ENCODE results near the gene KNDC1. TPM values are rescaled to one million over a fixed set of nuclear protein-coding genes. Genes with fewer than 3 reads are reported as not detected.

Gene KNDC1
- total RNA-seq, 1 experiment from 2014 or later: 15.7 TPM

DNA sequence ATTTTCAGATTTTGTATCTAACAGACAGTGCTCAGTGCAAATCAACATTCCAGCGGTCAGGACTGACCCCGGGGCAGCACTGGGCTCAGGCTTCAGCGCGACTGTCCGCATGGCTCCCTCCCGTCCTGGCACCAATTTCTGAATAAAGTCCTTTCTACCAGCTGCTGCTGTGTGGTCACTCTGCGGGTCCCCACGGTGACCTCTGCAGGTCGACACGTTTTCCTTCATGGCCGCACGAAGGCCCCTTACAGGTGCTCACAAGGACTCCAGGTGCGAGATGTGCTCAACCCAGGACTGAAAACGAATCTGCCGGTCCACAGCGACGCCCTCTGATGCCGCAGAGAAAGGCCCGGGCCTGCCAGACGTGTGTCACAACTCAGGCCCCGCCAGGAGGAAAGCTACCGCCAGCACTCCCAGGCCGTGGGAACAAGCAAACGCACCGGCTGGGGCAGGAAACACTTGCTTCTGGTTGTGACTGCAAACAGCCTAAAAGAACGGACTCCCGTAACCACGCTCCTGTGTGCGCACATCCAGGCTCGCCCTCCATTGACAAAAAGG lies 66.3 kb downstream of the KNDC1 start:
- no peak overlapping the region for H2BK5ac ChIP-seq (ENCODE audit: insufficient read length, low read length)
- no peak overlapping the region for H4K91ac ChIP-seq (ENCODE audit: insufficient read length, low read depth, low read length)
- H2BK20ac ChIP-seq (ENCODE audit: low read depth, low read length, poor library complexity, severe bottlenecking): no peak overlapping the region
- H3K4ac ChIP-seq (ENCODE audit: low read depth, low read length): no peak overlapping the region
- H3K4me2 ChIP-seq (ENCODE audit: insufficient read depth, insufficient read length, low read length): no peak overlapping the region
- no peak overlapping the region for H4K8ac ChIP-seq (replicated peaks; ENCODE audit: insufficient read length, low read depth, low read length)
- no peaks in the 10 kb centered on the region for H3K79me1 ChIP-seq (ENCODE audit: insufficient read depth, low read depth, low read length, poor library complexity, severe bottlenecking)
- no peak overlapping the region for H3T11ph ChIP-seq (ENCODE audit: low read length)
- no peak overlapping the region for H2BK12ac ChIP-seq (ENCODE audit: insufficient read length, low read depth, low read length)
- no peaks in the 10 kb centered on the region for H3K23me2 ChIP-seq (ENCODE audit: insufficient read length, low read depth, low read length, poor library complexity, severe bottlenecking)
- H2AK5ac ChIP-seq (ENCODE audit: insufficient read length, low read length): no peak overlapping the region
- Mint-ChIP-seq H3K9me3 (peaks cover 2 to 5% of the 10 kb centered on the region in 2 experiments; a peak in 4 of 5 replicates), H3K4me3 (no peak overlapping the region), H3K36me3 (ENCODE audit: insufficient read depth in 1 of 3, low read depth in 3 of 3) (peaks cover 0 to 5% (median 3%) of the 10 kb centered on the region in 3 experiments; a peak in 5 of 7 replicates), H3K4me1 (peaks cover 27 to 31% of the 10 kb centered on the region in 2 experiments), H3K27me3 (ENCODE audit: low read depth) (peaks cover 41% of the 10 kb centered on the region), H3K27ac (peak overlapping the region in 1 of 3 experiments; percentile 59; a peak in 2 of 7 replicates)
- H3K14ac ChIP-seq (ENCODE audit: insufficient read depth, low read length): no peak overlapping the region; the same call in 1 of the 2 replicates
- H3K4me1 ChIP-seq (ENCODE audit: insufficient read depth, low read length): no peaks in the 10 kb centered on the region
- TF ChIP-seq CTCF (conservative IDR thresholded peaks at IDR 0.05): no peak
- no peak overlapping the region for H3K56ac ChIP-seq (ENCODE audit: insufficient read length, low read depth, low read length)
- H3K18ac ChIP-seq (ENCODE audit: insufficient read length, low read depth, low read length): peak overlapping the region; percentile 8
- H3K79me2 ChIP-seq (ENCODE audit: insufficient read depth, low read length): no peaks in the 10 kb centered on the region
- DNase-seq: no peak
- no peak overlapping the region for H2BK15ac ChIP-seq (ENCODE audit: low read depth, low read length)
- no peak overlapping the region for H2BK120ac ChIP-seq (ENCODE audit: low read depth, low read length, poor library complexity, severe bottlenecking)
- no CpG with 5 or more reads among the region's 30 CpGs for WGBS (ENCODE audit: extremely low coverage, insufficient read length, low lambda C conversion rate)
- H4K5ac ChIP-seq (ENCODE audit: insufficient read length, low read depth, low read length): no peak overlapping the region
- no peak overlapping the region for H2AFZ ChIP-seq (ENCODE audit: low read length)
- H3K23ac ChIP-seq (ENCODE audit: insufficient read length, low read depth, low read length): no peak overlapping the region
- H3K9ac ChIP-seq (ENCODE audit: extremely low read depth, insufficient read length, low read length): no peak overlapping the region
- H3K27ac ChIP-seq (ENCODE audit: insufficient read length, low read depth, low read length): no peak overlapping the region
- H3K27me3 ChIP-seq (ENCODE audit: insufficient read depth, low read length): peaks cover 6% of the 10 kb centered on the region; the same call in 1 of the 2 replicates
- no peaks in the 10 kb centered on the region for H3K9me3 ChIP-seq (ENCODE audit: control insufficient read depth, low read depth, low read length)
- no peaks in the 10 kb centered on the region for H4K20me1 ChIP-seq (ENCODE audit: control insufficient read depth, insufficient read depth, insufficient read length)

Data from H9 (cell line).